GM23338 (cell line): ENCODE measurements around the gene IRF2. TPM values are rescaled to one million over a fixed set of nuclear protein-coding genes. Genes with fewer than 3 reads are reported as not detected.
A peak's percentile ranks its signal among the peaks of the same experiment; 100 is the strongest.

ENCODE experiments used
- ATAC-seq: fragments of 200-7000 bp; cut with Tn5 transposase; 3 replicates; pipeline ENCODE4 v1.9.1; 2020
- DNase-seq: peaks from one replicate; pipeline ENCODE4 v3.0.0-alpha.2; 2015; ENCODE audit warnings: low spot score
- H2AFZ ChIP-seq: fragments of 200-600 bp; sonication (generic); 2 replicates; pipeline ENCODE4 v1.8.0; 2016; ENCODE audit warnings: antibody characterized with exemption, mild to moderate bottlenecking, moderate library complexity
- H3F3A ChIP-seq: fragments of 200-600 bp; sonication (generic); replicated peaks from 2 replicates; pipeline ENCODE4 v1.8.0; 2017; ENCODE audit warnings: antibody characterized with exemption, mixed run types, low read depth
- H3K27ac ChIP-seq: fragments of 200-600 bp; sonication (generic); 2 replicates; pipeline ENCODE4 v1.6.1; 2016; ENCODE audit warnings: low read depth
- H3K27me3 ChIP-seq: fragments of 200-600 bp; sonication (generic); 2 replicates; pipeline ENCODE4 v1.8.0; 2016; ENCODE audit warnings: mild to moderate bottlenecking, mixed run types, moderate library complexity; ENCODE audit not compliant: insufficient read depth
- H3K36me3 ChIP-seq: fragments of 200-600 bp; sonication (generic); 2 replicates; pipeline ENCODE4 v1.8.0; 2016; ENCODE audit warnings: mild to moderate bottlenecking; ENCODE audit not compliant: insufficient read depth
- H3K4me1 ChIP-seq: fragments of 200-600 bp; sonication (generic); 2 replicates; pipeline ENCODE4 v1.8.0; 2016; ENCODE audit warnings: mild to moderate bottlenecking, moderate library complexity; ENCODE audit not compliant: insufficient read depth
- H3K4me2 ChIP-seq: fragments of 200-600 bp; sonication (generic); 2 replicates; pipeline ENCODE4 v1.7.1; 2017; ENCODE audit warnings: mixed run types
- H3K4me3 ChIP-seq: fragments of 200-600 bp; sonication (generic); 2 replicates; pipeline ENCODE4 v1.6.1; 2016; ENCODE audit warnings: mixed run types
- H3K79me2 ChIP-seq: fragments of 200-600 bp; sonication (generic); replicated peaks from 2 replicates; pipeline ENCODE4 v1.8.0; 2017; ENCODE audit warnings: mild to moderate bottlenecking; ENCODE audit not compliant: insufficient read depth
- H3K9me2 ChIP-seq: fragments of 200-600 bp; sonication (generic); 2 replicates; pipeline ENCODE4 v1.8.0; 2017; ENCODE audit not compliant: insufficient read depth
- H4K20me1 ChIP-seq: fragments of 200-600 bp; sonication (generic); replicated peaks from 2 replicates; pipeline ENCODE4 v1.8.0; 2017; ENCODE audit warnings: mild to moderate bottlenecking; ENCODE audit not compliant: insufficient read depth
- H3K27ac Mint-ChIP-seq: 2 replicates; pipeline ENCODE4 v1.8.0; 2020; ENCODE audit warnings: inconsistent platforms, mild to moderate bottlenecking, moderate library complexity, mixed read lengths
- H3K27me3 Mint-ChIP-seq: 3 replicates; pipeline ENCODE4 v1.8.0; 2022; ENCODE audit warnings: low read depth, mild to moderate bottlenecking, moderate library complexity, mixed read lengths, inconsistent platforms; ENCODE audit not compliant: insufficient read depth, poor library complexity
- H3K36me3 Mint-ChIP-seq: 3 replicates; pipeline ENCODE4 v1.8.0; 2021; ENCODE audit warnings: low read depth, mild to moderate bottlenecking, inconsistent platforms, moderate library complexity, mixed read lengths
- H3K4me1 Mint-ChIP-seq: 3 replicates; pipeline ENCODE4 v1.8.0; 2020; ENCODE audit warnings: mild to moderate bottlenecking, inconsistent platforms, mixed read lengths
- H3K4me3 Mint-ChIP-seq: 3 replicates; pipeline ENCODE4 v1.8.0; 2021; ENCODE audit warnings: moderate library complexity, mild to moderate bottlenecking, inconsistent platforms, mixed read lengths
- H3K9me3 Mint-ChIP-seq: 3 replicates; pipeline ENCODE4 v1.8.0; 2020; ENCODE audit warnings: moderate library complexity, mild to moderate bottlenecking, inconsistent platforms, mixed read lengths
- CREB1 ChIP-seq: fragments of 250-450 bp; sonication (Bioruptor Pico); IDR thresholded peaks from 2 replicates; pipeline ENCODE4 v1.5.0; 2020; ENCODE audit warnings: low read depth, mild to moderate bottlenecking, moderate library complexity
- ETS1 ChIP-seq: IDR thresholded peaks from 2 replicates; pipeline ENCODE4 v1.6.1; 2016; ENCODE audit warnings: antibody characterized with exemption
- EZH2phosphoT487 ChIP-seq: fragments of 200-600 bp; sonication (generic); IDR thresholded peaks from one replicate; pipeline ENCODE4 v1.8.1; 2018; ENCODE audit warnings: antibody characterized with exemption; ENCODE audit not compliant: unreplicated experiment
- POLR2AphosphoS5 ChIP-seq: IDR thresholded peaks from 2 replicates; pipeline ENCODE4 v1.6.1; 2016; ENCODE audit warnings: antibody characterized with exemption, low read depth
- REST ChIP-seq: IDR thresholded peaks from one replicate; pipeline ENCODE4 v1.6.1; 2018; ENCODE audit warnings: antibody characterized with exemption; ENCODE audit not compliant: unreplicated experiment
- ZNF114 ChIP-seq: fragments of 250-450 bp; sonication (Bioruptor Pico); IDR thresholded peaks from 2 replicates; pipeline ENCODE4 v1.5.0; 2020; ENCODE audit warnings: mild to moderate bottlenecking, moderate library complexity
- ZNF331 ChIP-seq: fragments of 250-450 bp; sonication (Bioruptor Pico); IDR thresholded peaks from 2 replicates; pipeline ENCODE4 v1.5.0; 2020; ENCODE audit warnings: low read depth, mild to moderate bottlenecking, moderate library complexity
- ZNF462 ChIP-seq: fragments of 250-450 bp; sonication (Bioruptor Pico); IDR thresholded peaks from 2 replicates; pipeline ENCODE4 v1.5.0; 2020; ENCODE audit warnings: mild to moderate bottlenecking, moderate library complexity
- polyA plus RNA-seq: library from polyadenylated mRNA; unstranded; fragments of >200 nt; fragmentation: Nextera tagmentation; extraction: Ambion mirVana; gene quantifications from 2 replicates; pipeline ENCODE4 v1.2.1, GENCODE V29; 2016
- total RNA-seq: library from RNA; depleted of rRNA; stranded (reverse); fragments of >200 nt; shearing (Covaris generic); gene quantifications from 2 replicates; pipeline ENCODE4 v1.2.3, GENCODE V29; 2014

The IRF2 gene
- total and polyA plus RNA-seq, 2 experiments from 2014 or later = 14.7 to 15.0 TPM

- Mint-ChIP-seq H3K4me3 (no peak overlapping the region), H3K9me3 (no peaks in the 10 kb centered on the region), H3K4me1 (peaks cover 31% of the 10 kb centered on the region), H3K27me3 (peaks cover 6% of the 10 kb centered on the region), H3K36me3 (peaks cover 37% of the 10 kb centered on the region), H3K27ac (peak overlapping the region; percentile 89)
- ATAC-seq (no peak), DNase-seq (no peak)
- Histone ChIP-seq H3K36me3 (peaks cover 10% of the 10 kb centered on the region; the same call in 1 of the 2 replicates), H3F3A (no peaks in the 10 kb centered on the region), H3K4me3 (no peak overlapping the region), H3K9me2 (no peaks in the 10 kb centered on the region), H4K20me1 (no peaks in the 10 kb centered on the region), H2AFZ (no peak overlapping the region), H3K27ac (no peak overlapping the region), H3K79me2 (no peaks in the 10 kb centered on the region), H3K4me1 (peaks cover 15% of the 10 kb centered on the region), H3K27me3 (no peaks in the 10 kb centered on the region), H3K4me2 (no peak overlapping the region)
- no peak for TF ChIP-seq ETS1
Measured at GRCh38 chr4:184409911-184410692, 64.2 kb downstream of the IRF2 start.

GRCh38 chr4:184409502-184409901 lies 64.8 kb downstream of the IRF2 start:
- H3K36me3 Mint-ChIP-seq = peaks cover 36% of the 10 kb centered on the region
- H3K4me1 Mint-ChIP-seq = peaks cover 31% of the 10 kb centered on the region
- no peak overlapping the region; the same call in 2 of the 3 replicates for H3K4me3 Mint-ChIP-seq
- Histone ChIP-seq H3K4me2 (no peak overlapping the region), H3K27me3 (no peaks in the 10 kb centered on the region), H3K79me2 (no peaks in the 10 kb centered on the region), H3K9me2 (no peaks in the 10 kb centered on the region), H3K4me1 (peaks cover 15% of the 10 kb centered on the region), H3K36me3 (peaks cover 10% of the 10 kb centered on the region; the same call in 1 of the 2 replicates), H2AFZ (no peak overlapping the region), H4K20me1 (no peaks in the 10 kb centered on the region), H3F3A (no peaks in the 10 kb centered on the region), H3K27ac (no peak overlapping the region), H3K4me3 (no peak overlapping the region)
- H3K27me3 Mint-ChIP-seq = peaks cover 7% of the 10 kb centered on the region
- no peak overlapping the region; the same call in 1 of the 2 replicates for H3K27ac Mint-ChIP-seq
- ATAC-seq (no peak), DNase-seq (no peak)
- no peaks in the 10 kb centered on the region for H3K9me3 Mint-ChIP-seq
- no peak for TF ChIP-seq CREB1 (CRISPR knock-in tag)
- no peak for TF ChIP-seq ZNF462 (CRISPR knock-in tag)
- no peak for TF ChIP-seq ZNF331
- TF ChIP-seq ETS1 = no peak
- no peak for TF ChIP-seq ZNF114 (CRISPR knock-in tag)
- no peak for TF ChIP-seq REST
- TF ChIP-seq EZH2phosphoT487 = no peak
- TF ChIP-seq POLR2AphosphoS5 = no peak
